RKO (cell line): ENCODE measurements around the gene MYCBPAP.

ENCODE experiments used
- DNase-seq: peaks from one replicate; pipeline ENCODE4 v3.0.0-alpha.2; 2016; ENCODE audit warnings: low spot score

The MYCBPAP gene

GRCh38 chr17:50519141-50519834 lies 11.0 kb downstream of the MYCBPAP start:
- DNase-seq: no peak

- DNase-seq: no peak
Measured at GRCh38 chr17:50520483-50520882, 12.2 kb downstream of the MYCBPAP start.

- DNase-seq: no peak
Measured at GRCh38 chr17:50521514-50521913, 13.3 kb downstream of the MYCBPAP start.

- no peak for DNase-seq
Measured at GRCh38 chr17:50522766-50523165, 14.5 kb downstream of the MYCBPAP start.

GRCh38 chr17:50523208-50523607 lies 15.0 kb downstream of the MYCBPAP start:
- DNase-seq: no peak

- DNase-seq: no peak
Measured at GRCh38 chr17:50524838-50525237, 16.6 kb downstream of the MYCBPAP start.

- no peak for DNase-seq
Measured at GRCh38 chr17:50527155-50527762, 19.0 kb downstream of the MYCBPAP start.

- DNase-seq: no peak
Measured at GRCh38 chr17:50527949-50528474, 19.8 kb downstream of the MYCBPAP start.

- no peak for DNase-seq
Measured at GRCh38 chr17:50529849-50530248, 21.6 kb downstream of the MYCBPAP start.

GRCh38 chr17:50531428-50532025 lies 23.3 kb downstream of the MYCBPAP start:
- DNase-seq: no peak

GRCh38 chr17:50532452-50533024 lies 24.3 kb downstream of the MYCBPAP start, which contains the start of gene EPN3:
TSS of gene EPN3 (plus strand) at chr17:50532735. CDS start at chr17:50536557, 3,822 bp downstream.
- no peak for DNase-seq

GRCh38 chr17:50533185-50533584 lies 24.9 kb downstream of the MYCBPAP start:
- no peak for DNase-seq

GRCh38 chr17:50533720-50534148 lies 25.5 kb downstream of the MYCBPAP start:
- no peak for DNase-seq

- DNase-seq: no peak
Measured at GRCh38 chr17:50534222-50534978, 26.2 kb downstream of the MYCBPAP start.

- no peak for DNase-seq
Measured at GRCh38 chr17:50534979-50535326, 26.7 kb downstream of the MYCBPAP start.

- DNase-seq: no peak
Measured at GRCh38 chr17:50535407-50535806, 27.2 kb downstream of the MYCBPAP start.

GRCh38 chr17:50536683-50537646 lies 28.7 kb downstream of the MYCBPAP start:
- DNase-seq: no peak

GRCh38 chr17:50537721-50538548 lies 29.7 kb downstream of the MYCBPAP start:
- DNase-seq: no peak

- no peak for DNase-seq
Measured at GRCh38 chr17:50538549-50539410, 30.5 kb downstream of the MYCBPAP start.
